Kidney capillary endothelial cell (primary cell): Measurements from ENCODE around the gene B4GALT5.

ENCODE experiments used
- DNase-seq: peaks from one replicate; pipeline ENCODE4 v3.0.0-alpha.2; 2018; ENCODE audit warnings: low spot score

B4GALT5 gene

GRCh38 chr20:49584418-49585382 is 129.0 kb downstream of the B4GALT5 start:
- DNase-seq: no peak

GRCh38 chr20:49583669-49584417 is 129.8 kb downstream of the B4GALT5 start:
- no peak for DNase-seq

GRCh38 chr20:49583343-49583668 is 130.4 kb downstream of the B4GALT5 start:
- no peak for DNase-seq
